ENCODE measurements around the gene PPFIBP1.
"Not testable (repeated sequence)": the region's sequence is repeated elsewhere in the genome, so short reads cannot be mapped to it uniquely, and the experiment has no call there.

PPFIBP1 gene

GRCh38 chr12:27631813-27632491, 107.9 kb downstream of the PPFIBP1 start:
- no peak for DNase-seq

GRCh38 chr12:27635349-27635972, 111.5 kb downstream of the PPFIBP1 start:
- DNase-seq = no peak

DNA sequence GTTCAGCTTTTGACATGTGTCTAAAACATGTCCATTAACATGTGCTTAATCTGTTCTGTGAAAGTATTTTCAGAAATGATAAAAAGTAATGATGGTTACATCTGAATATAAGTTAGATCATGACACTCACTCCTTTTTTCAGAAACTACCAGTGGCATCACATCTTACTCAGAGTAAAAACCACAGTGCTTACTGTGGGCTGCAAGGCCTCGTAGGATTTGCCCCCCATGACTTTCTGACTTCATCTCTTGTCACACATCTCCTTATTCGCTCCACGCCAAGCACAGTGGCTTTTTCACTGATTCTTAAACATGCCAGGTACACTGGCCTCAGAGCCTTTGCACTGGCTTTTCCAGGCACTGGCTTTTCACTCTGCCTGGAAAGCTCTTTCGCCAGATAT, 112.6 kb downstream of the PPFIBP1 start:
- DNase-seq = not testable (repeated sequence)

DNA sequence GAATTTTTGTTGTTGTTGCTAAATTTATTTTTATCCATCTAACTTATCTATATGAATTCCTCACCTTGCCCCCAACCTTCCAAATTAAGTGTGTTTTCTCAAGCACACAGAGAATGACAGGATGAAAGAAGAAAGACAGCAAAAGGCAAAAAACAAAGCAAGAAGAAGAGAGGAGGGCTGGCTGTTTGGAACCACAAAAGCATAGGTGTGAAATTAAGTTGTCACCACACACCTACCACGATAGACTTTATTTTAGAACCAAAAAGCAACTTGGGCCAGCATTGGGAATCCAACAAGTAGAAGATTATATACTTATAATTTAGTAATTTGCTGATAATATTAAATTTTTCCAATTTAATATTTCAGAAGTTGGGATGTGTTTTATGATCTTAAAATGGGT, 113.5 kb downstream of the PPFIBP1 start:
- DNase-seq = no peak

GRCh38 chr12:27639265-27639664, 115.3 kb downstream of the PPFIBP1 start:
- no peak for DNase-seq

- not testable (repeated sequence) for DNase-seq
Observed at GRCh38 chr12:27640566-27641200, 116.7 kb downstream of the PPFIBP1 start.

DNA sequence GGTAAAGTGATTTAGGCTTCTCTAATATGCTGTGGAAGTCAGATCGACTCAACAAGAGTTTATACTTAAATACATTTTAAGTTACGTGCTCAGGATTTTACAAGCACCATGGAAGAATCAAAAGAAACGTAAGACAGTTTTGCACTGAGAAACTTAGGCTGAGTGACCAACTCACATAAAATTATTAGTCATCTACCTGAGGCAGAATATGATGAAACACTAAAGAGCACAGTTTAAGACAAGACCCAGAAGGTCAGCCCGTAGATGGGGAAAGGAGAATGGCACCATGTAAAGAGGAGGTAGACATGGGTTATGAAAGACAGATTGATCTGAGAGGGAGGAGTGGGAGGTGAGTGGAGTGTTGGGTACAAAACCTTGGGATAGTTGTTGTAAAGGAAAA, 118.4 kb downstream of the PPFIBP1 start:
- DNase-seq = not testable (repeated sequence)

DNA sequence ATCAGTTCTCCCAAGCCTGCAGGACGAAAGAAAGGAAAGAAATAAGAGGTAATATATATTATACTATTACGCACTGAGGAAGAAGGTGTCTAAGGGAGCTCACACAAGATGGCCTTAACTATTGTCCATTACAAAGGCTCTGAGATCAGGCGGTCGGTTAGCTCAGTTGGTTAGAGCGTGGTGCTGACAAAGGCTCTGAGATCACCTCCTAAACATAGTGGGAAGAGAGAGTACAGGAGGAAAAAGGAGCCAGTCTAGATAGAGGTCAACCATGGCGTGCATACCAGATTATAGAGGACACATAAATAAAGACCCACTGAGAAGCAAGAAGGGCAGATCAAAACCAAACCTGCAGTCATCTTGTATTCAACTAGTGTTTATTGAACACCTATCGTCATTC, 118.9 kb downstream of the PPFIBP1 start:
- DNase-seq = not testable (repeated sequence)

DNA sequence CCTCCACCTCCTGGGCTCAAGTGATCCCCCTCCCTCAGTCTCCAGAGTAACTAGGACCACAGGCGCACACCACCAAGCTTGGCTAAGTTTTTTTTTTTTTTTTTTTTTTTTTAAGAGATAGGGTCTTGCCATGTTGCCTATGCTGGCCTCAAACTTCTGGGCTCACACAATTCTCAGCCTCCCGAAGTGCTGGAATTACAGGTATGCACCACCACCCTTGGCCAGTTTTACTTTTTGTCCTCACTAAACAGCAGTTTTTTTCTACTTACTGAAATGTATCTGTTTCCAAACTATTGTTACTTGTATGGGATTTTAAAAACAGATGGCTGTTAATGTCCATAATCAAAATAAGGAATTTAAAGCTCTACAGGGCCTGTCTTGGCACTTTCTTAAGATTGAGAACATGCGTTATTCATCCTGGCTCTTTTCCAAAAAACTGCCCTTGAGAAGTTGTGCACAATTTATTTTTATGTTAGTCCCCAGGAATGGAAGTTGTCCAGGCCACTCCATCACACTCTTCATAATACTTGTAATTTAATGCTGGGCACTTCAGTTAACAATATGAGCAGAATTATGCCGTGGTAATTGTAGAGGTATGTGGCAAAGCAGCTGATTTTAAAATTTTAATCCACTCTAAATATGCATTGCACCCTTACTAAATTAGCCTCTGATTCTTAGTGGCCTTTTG, 120.3 kb downstream of the PPFIBP1 start:
- DNase-seq = no peak

- DNase-seq = no peak
Observed at GRCh38 chr12:27645671-27646070, 121.7 kb downstream of the PPFIBP1 start.

DNA sequence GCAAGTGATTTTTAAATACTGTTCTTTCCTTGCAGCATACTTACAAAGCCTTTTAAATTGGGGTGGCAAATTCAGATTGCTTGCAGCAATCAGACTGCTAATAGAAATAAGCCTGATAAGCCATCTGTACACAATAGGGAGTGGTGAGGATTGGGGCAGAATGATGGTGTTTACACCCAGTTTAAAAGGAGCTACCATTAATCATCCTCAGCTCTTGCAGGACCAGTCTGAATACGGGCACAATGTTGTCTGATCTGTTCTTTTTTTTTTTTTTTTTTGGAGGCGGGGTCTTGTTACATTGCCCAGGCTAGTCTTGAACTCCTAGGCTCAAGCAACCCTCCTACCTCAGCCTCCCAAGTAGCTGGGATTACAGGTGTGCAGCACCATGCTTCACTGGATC, 122.1 kb downstream of the PPFIBP1 start:
- no peak for DNase-seq

GRCh38 chr12:27650011-27650410, 126.0 kb downstream of the PPFIBP1 start:
- DNase-seq = no peak

DNA sequence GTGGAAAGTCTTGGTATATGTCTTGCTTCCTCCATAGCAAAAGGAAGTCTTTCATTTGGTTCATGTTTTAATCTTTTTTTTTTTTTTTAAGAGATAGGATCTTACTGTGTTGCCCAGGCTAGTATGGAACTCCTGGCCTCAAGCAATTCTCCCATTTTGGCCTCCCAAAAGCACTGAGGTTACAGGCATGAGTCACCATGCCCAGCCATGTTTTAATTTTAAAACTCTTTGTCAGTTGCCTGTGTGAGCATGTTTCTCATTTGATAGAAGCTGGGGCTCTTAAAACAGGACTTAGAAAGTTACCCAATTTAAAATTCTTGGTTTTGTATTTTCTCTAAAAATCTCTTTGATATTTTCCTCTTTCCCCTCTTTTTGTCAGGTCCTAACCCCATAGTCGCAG, 127.2 kb downstream of the PPFIBP1 start:
- DNase-seq = no peak

DNA sequence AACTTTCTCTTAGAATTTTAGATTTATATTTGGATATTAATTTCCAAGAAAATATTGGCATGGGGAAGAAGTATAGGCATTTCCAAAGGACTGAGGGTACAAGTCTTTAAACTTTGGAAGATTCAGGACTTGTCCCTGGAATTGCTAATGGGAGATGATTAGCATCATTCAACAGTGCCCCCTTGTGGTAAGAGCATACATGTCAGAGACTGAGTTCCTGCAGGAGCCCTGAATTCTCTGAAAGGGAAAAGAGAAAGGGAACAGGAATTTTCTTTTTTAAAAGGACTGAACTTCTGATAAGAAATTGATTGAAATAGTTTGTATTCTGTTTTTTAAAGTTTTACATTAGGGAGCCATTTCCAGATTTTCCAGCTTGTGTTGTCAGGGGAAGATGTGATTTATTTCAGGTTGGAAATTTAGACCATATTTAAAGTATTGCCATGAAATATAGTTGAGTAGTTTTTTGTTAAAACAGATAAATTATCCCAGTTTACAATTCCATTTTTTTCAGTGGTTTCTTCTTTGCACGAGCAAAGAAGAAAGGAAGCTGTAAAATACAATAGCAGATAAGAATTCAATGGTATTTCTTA, 128.3 kb downstream of the PPFIBP1 start:
- DNase-seq = no peak

DNA sequence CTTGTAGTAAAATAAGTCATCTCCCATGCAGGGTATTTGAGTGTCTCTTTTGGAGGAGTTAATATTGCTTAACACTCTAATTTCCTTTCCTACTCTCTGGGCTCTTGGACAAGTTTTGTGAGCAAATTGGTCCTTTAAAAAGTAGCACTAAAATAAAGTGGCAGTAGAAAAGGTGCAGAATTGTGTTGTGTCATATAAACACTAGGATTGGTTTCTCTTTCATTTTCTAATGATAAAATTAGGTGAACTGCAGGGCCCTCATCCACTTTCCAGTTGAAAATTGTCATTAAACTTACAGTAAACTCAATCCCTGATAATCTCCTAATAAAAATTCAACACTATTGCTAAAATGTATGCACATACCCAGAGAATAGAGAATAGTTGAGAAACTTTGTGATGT, 129.7 kb downstream of the PPFIBP1 start:
- no peak for DNase-seq

DNA sequence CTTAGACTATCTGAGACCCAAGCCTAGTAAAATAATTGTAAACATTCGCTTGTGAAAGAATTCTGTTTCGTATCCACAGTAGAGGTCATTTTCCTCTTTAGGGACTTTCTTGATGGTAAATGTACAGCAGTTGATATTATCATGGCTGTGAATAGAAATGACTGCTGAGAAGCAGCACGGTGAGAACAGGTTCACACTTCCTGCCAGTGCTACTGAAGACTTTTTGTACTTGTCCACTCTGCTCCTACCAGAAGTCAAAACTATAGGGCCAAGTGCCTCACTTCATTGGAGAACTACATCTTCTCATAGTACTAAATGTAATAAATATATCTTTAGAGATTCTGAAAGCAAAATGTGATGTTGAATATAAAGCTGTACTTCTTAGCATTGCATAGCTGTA, 131.5 kb downstream of the PPFIBP1 start:
- not testable (repeated sequence) for DNase-seq

DNA sequence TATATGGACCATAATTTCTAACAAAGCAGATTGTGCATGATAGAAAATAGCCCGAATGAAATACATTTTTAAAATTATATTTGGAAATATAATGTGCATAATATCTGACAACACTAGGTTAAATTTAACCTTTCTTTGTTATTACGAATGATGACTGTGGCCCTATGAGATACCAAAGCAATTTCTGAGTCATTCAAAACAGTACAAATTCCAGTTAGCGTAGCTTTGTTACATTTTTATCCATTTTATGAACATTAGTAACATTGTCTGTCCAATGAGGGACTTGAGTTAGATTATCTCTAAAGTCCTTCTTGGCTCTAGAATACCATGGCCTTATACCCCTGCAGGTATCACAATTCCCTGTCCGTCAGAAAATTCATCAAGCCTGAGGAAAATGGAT, 133.3 kb downstream of the PPFIBP1 start:
- no peak for DNase-seq

GRCh38 chr12:27665704-27666103, 141.7 kb downstream of the PPFIBP1 start:
- DNase-seq = no peak

DNA sequence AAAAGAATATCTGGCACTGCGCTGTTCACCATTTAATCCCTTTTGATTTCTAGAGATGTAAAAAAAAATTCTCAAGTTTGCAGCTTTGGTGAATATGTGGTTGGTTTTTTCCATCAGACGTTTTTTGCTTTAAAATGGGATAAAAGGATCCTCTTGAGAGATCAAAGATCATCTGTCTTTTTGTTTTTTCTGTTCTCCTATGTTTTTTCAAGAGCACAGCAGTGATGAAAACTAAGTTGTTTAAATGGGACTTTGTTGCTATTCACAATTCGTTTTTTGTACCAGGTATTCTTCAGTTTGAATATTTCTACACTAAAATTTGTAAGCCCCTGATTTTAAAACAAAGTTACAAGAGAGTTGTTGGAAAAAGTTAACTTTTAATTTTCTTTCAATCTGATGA, 142.5 kb downstream of the PPFIBP1 start:
- DNase-seq = no peak

- no peak for DNase-seq
Observed at GRCh38 chr12:27667540-27667939, 143.5 kb downstream of the PPFIBP1 start.

- no peak for DNase-seq
Observed at GRCh38 chr12:27672051-27672450, 148.0 kb downstream of the PPFIBP1 start.

DNA sequence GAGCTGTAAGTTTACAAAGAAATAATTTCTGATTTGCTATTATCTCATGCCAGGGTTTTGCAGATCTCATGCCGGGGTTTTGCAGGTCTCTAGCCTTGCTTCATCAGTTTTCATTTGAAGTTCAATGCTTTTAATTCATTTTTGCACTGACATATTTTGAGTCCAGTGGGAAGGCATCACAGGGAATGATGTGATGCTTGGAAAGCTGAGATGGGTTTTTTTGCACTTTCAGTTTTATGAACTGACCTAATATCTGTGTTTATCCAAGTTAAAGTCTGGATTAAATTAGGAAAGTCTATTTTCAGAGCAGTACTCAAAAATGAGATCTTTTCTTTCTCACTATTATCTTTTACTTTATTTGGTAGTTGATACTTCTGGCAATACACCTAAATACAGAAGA, 148.6 kb downstream of the PPFIBP1 start:
- DNase-seq = no peak

DNA sequence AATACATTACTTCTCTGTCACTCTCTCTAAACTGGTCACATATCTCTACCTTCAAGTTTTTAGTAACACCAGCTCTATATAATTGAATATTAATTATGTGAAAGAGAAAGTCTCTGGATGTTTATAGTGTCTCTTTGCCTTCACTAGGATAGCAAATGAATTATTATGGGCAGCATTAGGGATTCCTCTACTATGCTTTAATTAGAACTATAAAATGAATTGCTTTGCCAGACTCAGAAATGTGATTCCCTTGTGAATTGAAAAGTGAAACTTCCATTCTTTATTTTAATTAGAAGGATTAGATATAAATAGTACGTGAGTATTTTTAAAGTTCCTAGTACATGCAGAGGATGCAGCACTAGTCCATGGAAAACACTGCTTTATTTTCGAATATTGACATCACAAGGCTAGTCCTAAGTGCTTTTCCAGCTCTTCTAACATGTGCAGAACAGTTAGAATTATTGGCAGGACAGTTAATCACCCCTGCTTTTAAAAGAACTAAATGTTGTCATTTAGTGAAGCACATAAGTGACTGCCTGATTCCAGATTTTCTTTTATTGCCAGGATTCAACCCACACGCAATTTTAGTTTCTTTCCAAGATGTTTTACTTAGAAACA, 149.2 kb downstream of the PPFIBP1 start:
- DNase-seq = no peak

Data from KG1 (cell line).